Upper lobe of left lung (tissue), 6 donors: ENCODE results near the gene FAM171A1. TPM values are rescaled to one million over a fixed set of nuclear protein-coding genes. Genes with fewer than 3 reads are reported as not detected.
"Not testable (repeated sequence)": the region's sequence is repeated elsewhere in the genome, so short reads cannot be mapped to it uniquely, and the experiment has no call there.

Source experiments
- ATAC-seq, 2 donors: fragments of 200-7000 bp; cut with Tn5 transposase; one replicate each; pipeline ENCODE4 v1.9.1; 2022; ENCODE audit warnings: mild to moderate bottlenecking in 2 of 2, moderate library complexity in 2 of 2; ENCODE audit not compliant: low FRiP score in 2 of 2
- DNase-seq, 2 donors: peaks; one replicate each; pipeline ENCODE4 v3.0.0-alpha.2; 2019 to 2020
- H3K27ac ChIP-seq, 4 donors: fragments of 200-600 bp; sonication (generic); one replicate each; pipeline ENCODE4 v1.5.1; 2016 to 2019
- H3K27me3 ChIP-seq, 4 donors: fragments of 200-600 bp; sonication (generic); one replicate each; pipeline ENCODE4 v1.5.1; 2017 to 2019
- H3K36me3 ChIP-seq, 4 donors: fragments of 200-600 bp; sonication (generic); one replicate each; pipeline ENCODE4 v1.5.1; 2016 to 2019
- H3K4me1 ChIP-seq, 4 donors: fragments of 200-600 bp; sonication (generic); one replicate each; pipeline ENCODE4 v1.5.1; 2018 to 2019
- H3K4me3 ChIP-seq, 4 donors: fragments of 200-600 bp; sonication (generic); one replicate each; pipeline ENCODE4 v1.5.1; 2017 to 2019; ENCODE audit warnings: mild to moderate bottlenecking in 2 of 4, moderate library complexity in 1 of 4
- H3K9me3 ChIP-seq, 4 donors: fragments of 200-600 bp; sonication (generic); one replicate each; pipeline ENCODE4 v1.5.1; 2018 to 2019
- CTCF ChIP-seq, 6 experiments: fragments of 450-650 bp in 4 of 6; fragments of 200-600 bp in 2 of 6; sonication (generic) in 2 of 6; IDR thresholded peaks; one replicate each; pipeline ENCODE4 v1.5.1; 2016 to 2019; ENCODE audit warnings: antibody characterized with exemption in 6 of 6
- EP300 ChIP-seq, 4 donors: sonication (generic); formaldehyde crosslinking; IDR thresholded peaks; one replicate each; pipeline ENCODE4 v1.5.1; 2017; ENCODE audit warnings: antibody characterized with exemption in 4 of 4, control low read depth in 2 of 4
- POLR2A ChIP-seq, 4 donors: fragments of 450-650 bp; IDR thresholded peaks; one replicate each; pipeline ENCODE4 v1.5.1; 2016 to 2017; ENCODE audit warnings: antibody characterized with exemption in 4 of 4, mild to moderate bottlenecking in 2 of 4
- POLR2AphosphoS5 ChIP-seq, 2 donors: sonication (generic); formaldehyde crosslinking; IDR thresholded peaks; one replicate each; pipeline ENCODE4 v1.5.1; 2017; ENCODE audit warnings: antibody characterized with exemption in 2 of 2
- WGBS, 2 donors: methylation state at CpG; one replicate each; pipeline ENCODE4 v1.1.5; 2017 to 2018; 5-methylcytosine and 5-hydroxymethylcytosine counted together
- total RNA-seq, 6 donors: library from RNA; depleted of rRNA in 4 of 6; stranded (reverse); fragments of >200 nt in 4 of 6; gene quantifications; one replicate each; pipeline versions ENCODE4 v1.1.0 to v1.2.1, GENCODE V29; 2016 to 2021
- donor health status: DM: no; HTN: no; CAD: no; lungs with moderate emphysema.
- donor health status: DM: no; HTN: yes; CAD: no; lungs with severe emphysema.

Gene FAM171A1
- total RNA-seq, 6 donors from 2014 or later: 3.7 to 19.4 (median 7.2) TPM

DNA sequence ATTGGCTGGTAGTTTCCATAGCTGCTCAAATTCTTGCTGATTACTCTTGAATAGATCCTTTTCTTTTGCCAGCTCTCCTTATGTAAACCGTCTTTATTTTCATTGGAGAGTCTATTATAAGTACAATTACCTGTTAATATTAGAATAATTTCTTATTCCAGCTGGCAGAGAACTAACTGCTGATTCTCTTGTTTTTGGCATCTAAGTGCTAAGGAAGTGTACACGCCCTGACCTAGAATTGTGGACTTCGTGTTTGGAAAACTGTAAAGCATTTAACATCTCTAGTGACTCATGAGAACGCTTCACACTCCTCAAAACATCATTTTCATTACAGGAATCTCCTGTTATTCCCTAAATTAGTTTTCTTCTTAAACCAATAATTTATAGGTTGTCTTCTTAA is 39.9 kb upstream of the FAM171A1 start:
- Histone ChIP-seq H3K4me3 (no peak overlapping the region), H3K36me3 (no peaks in the 10 kb centered on the region), H3K9me3 (peaks cover 0 to under 1% (median 0%) of the 10 kb centered on the region in 4 donors), H3K27ac (no peak overlapping the region), H3K27me3 (no peaks in the 10 kb centered on the region), H3K4me1 (no peaks in the 10 kb centered on the region)
- ATAC-seq (no peak), DNase-seq (no peak)
- 52 to 53% methylated on average over 4 of the region's 4 CpGs for WGBS, 2 donors
- TF ChIP-seq POLR2A (IDR thresholded peaks at IDR 0.05) (no peak), EP300 (IDR thresholded peaks at IDR 0.05) (no peak), POLR2AphosphoS5 (IDR thresholded peaks at IDR 0.05) (no peak), CTCF (IDR thresholded peaks at IDR 0.05) (no peak)

DNA sequence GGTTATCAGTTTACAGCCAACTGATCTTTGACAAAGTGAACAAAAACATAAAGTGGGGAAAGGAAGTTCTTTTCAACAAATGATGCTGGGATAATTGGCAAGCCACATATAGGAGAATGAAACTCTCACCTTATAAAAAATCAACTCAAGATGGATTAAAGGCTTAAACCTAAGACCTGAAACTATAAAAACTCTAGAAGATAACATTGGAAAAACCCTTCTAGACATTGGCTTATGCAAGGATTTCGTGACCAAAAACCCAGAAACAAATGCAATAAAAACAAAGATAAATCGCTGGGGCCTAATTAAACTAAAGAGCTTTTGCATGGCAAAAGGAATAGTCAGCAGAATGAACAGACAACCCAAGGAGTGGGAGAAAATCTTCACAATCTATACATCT is 38.3 kb upstream of the FAM171A1 start:
- H3K27ac ChIP-seq, ATAC-seq, H3K9me3 ChIP-seq, H3K4me1 ChIP-seq, DNase-seq, H3K27me3 ChIP-seq, H3K4me3 ChIP-seq, H3K36me3 ChIP-seq: not testable (repeated sequence)
- WGBS, 2 donors: 82 to 86% methylated on average over 2 of the region's 2 CpGs

- ATAC-seq (no peak), DNase-seq (no peak)
- no peaks in the 10 kb centered on the region for H3K4me1 ChIP-seq
- H3K4me3 ChIP-seq: no peak overlapping the region
- H3K36me3 ChIP-seq: no peaks in the 10 kb centered on the region
- 93 to 94% methylated on average over 4 to 5 of the region's 5 CpGs for WGBS, 2 donors
- no peak overlapping the region for H3K27ac ChIP-seq
- H3K27me3 ChIP-seq: no peaks in the 10 kb centered on the region
- TF ChIP-seq POLR2AphosphoS5 (IDR thresholded peaks at IDR 0.05) (no peak), EP300 (IDR thresholded peaks at IDR 0.05) (no peak), CTCF (IDR thresholded peaks at IDR 0.05) (no peak), POLR2A (IDR thresholded peaks at IDR 0.05) (no peak)
- H3K9me3 ChIP-seq: no peaks in the 10 kb centered on the region
These were observed 37.5 kb upstream of the FAM171A1 start for GRCh38 chr10:15408557-15408956.

GRCh38 chr10:15405319-15405718 is 34.2 kb upstream of the FAM171A1 start:
- no peak for TF ChIP-seq EP300 (IDR thresholded peaks at IDR 0.05)
- no peak for TF ChIP-seq CTCF (IDR thresholded peaks at IDR 0.05)
- TF ChIP-seq POLR2A (IDR thresholded peaks at IDR 0.05): no peak
- TF ChIP-seq POLR2AphosphoS5 (IDR thresholded peaks at IDR 0.05): no peak
- Histone ChIP-seq H3K9me3 (peaks cover 0 to 3% (median 0%) of the 10 kb centered on the region in 4 donors), H3K4me1 (no peaks in the 10 kb centered on the region), H3K4me3 (no peak overlapping the region), H3K36me3 (no peaks in the 10 kb centered on the region), H3K27ac (no peak overlapping the region), H3K27me3 (no peaks in the 10 kb centered on the region)
- 90 to 96% methylated on average over 3 of the region's 3 CpGs for WGBS, 2 donors
- DNase-seq (no peak), ATAC-seq (no peak)

DNA sequence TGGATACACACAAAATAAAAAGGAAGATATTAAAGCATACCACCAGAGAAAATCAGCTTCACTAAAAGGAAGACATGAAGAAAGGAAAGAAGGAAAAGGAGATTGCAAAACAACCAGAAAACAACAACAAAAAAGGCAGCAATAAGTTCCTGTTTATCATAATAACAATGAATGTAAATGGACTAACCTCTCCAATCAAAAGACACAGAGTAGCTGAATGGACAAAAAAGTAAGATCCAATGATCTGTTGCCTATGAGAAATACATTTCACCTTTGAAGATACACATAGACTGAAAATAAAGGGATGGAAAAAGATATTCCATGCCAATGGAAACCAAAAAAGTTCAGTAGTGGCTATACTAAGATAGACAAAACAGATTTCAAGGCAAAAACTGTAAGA is 30.3 kb upstream of the FAM171A1 start:
- Histone ChIP-seq H3K9me3 (peaks cover 0 to 4% (median 0%) of the 10 kb centered on the region in 4 donors), H3K36me3 (no peaks in the 10 kb centered on the region), H3K27me3 (no peaks in the 10 kb centered on the region), H3K27ac (no peak overlapping the region), H3K4me1 (no peaks in the 10 kb centered on the region), H3K4me3 (no peak overlapping the region)
- TF ChIP-seq CTCF (IDR thresholded peaks at IDR 0.05): no peak
- no peak for TF ChIP-seq POLR2AphosphoS5 (IDR thresholded peaks at IDR 0.05)
- TF ChIP-seq POLR2A (IDR thresholded peaks at IDR 0.05): no peak
- TF ChIP-seq EP300 (IDR thresholded peaks at IDR 0.05): no peak
- DNase-seq: no peak
- ATAC-seq: no peak

GRCh38 chr10:15400461-15400860 is 29.4 kb upstream of the FAM171A1 start:
- not testable (repeated sequence) for DNase-seq, H3K27me3 ChIP-seq, H3K27ac ChIP-seq, H3K36me3 ChIP-seq, H3K4me1 ChIP-seq, H3K9me3 ChIP-seq, H3K4me3 ChIP-seq, ATAC-seq
